GM12891 (cell line): ENCODE measurements around the gene IMPA2.

Experiments used
- POLR2A ChIP-seq: IDR thresholded peaks from 2 replicates; pipeline ENCODE4 v1.6.1; 2011; ENCODE audit warnings: low read depth, low read length, control low read depth
- POLR2AphosphoS5 ChIP-seq: IDR thresholded peaks from 2 replicates; pipeline ENCODE4 v1.6.1; 2011; ENCODE audit warnings: low read depth, low read length, control low read depth
- TAF1 ChIP-seq: IDR thresholded peaks from 2 replicates; pipeline ENCODE4 v1.6.1; 2011; ENCODE audit warnings: low read depth, low read length, control low read depth

- TF ChIP-seq POLR2AphosphoS5 (no peak), TAF1 (no peak), POLR2A (no peak)
Observed at GRCh38 chr18:12029786-12030584, 48.7 kb downstream of the IMPA2 start.
